CD14-positive monocyte (primary cell): ENCODE data around the gene CACHD1. TPM values are rescaled to one million over a fixed set of nuclear protein-coding genes. Genes with fewer than 3 reads are reported as not detected.

Experiments used
- DNase-seq, 3 donors: peaks; one replicate each; pipeline ENCODE4 v3.0.0-alpha.2; 2011 to 2022
- H2AFZ ChIP-seq: 2 replicates; pipeline ENCODE4 v1.6.0; 2012; ENCODE audit warnings: mild to moderate bottlenecking, low read depth, low read length, inconsistent platforms; ENCODE audit not compliant: insufficient read depth, poor library complexity, severe bottlenecking
- H3K27ac ChIP-seq, 2 donors: 1 replicate in 1 of 2; 2 replicates in 1 of 2; pipeline ENCODE4 v1.5.1; 2012 to 2013; ENCODE audit warnings: low read length in 2 of 2, control low read depth in 1 of 2, inconsistent platforms in 1 of 2, low read depth in 1 of 2, mild to moderate bottlenecking in 1 of 2
- H3K27me3 ChIP-seq, 2 donors: one replicate each; pipeline versions ENCODE4 v1.6.0 to v1.6.1; 2011 to 2013; ENCODE audit warnings: low read length in 2 of 2; ENCODE audit not compliant: control insufficient read depth in 2 of 2, insufficient read depth in 2 of 2
- H3K36me3 ChIP-seq, 2 donors: replicated peaks in 1 of 2; 1 replicate in 1 of 2; 2 replicates in 1 of 2; pipeline versions ENCODE4 v1.5.1 to v1.6.1; 2012 to 2013; ENCODE audit warnings: low read length in 2 of 2, control low read depth in 1 of 2, inconsistent platforms in 1 of 2, mild to moderate bottlenecking in 1 of 2; ENCODE audit not compliant: insufficient read depth in 2 of 2, control insufficient read depth in 1 of 2
- H3K4me1 ChIP-seq, 2 donors: 1 replicate in 1 of 2; 2 replicates in 1 of 2; pipeline versions ENCODE4 v1.5.1 to v1.6.1; 2012 to 2013; ENCODE audit warnings: low read length in 2 of 2, control low read depth in 1 of 2, inconsistent platforms in 1 of 2, mild to moderate bottlenecking in 1 of 2, moderate library complexity in 1 of 2; ENCODE audit not compliant: insufficient read depth in 2 of 2, control insufficient read depth in 1 of 2
- H3K4me2 ChIP-seq: replicated peaks from 2 replicates; pipeline ENCODE3; 2012; ENCODE audit warnings: low read length, moderate library complexity, mild to moderate bottlenecking; ENCODE audit not compliant: poor library complexity, severe bottlenecking; ENCODE audit errors: extremely low read depth
- H3K4me3 ChIP-seq, 3 experiments: fragments of 200-600 bp in 1 of 3; sonication (generic) in 1 of 3; replicated peaks in 1 of 3; 1 replicate in 2 of 3; 2 replicates in 1 of 3; pipeline ENCODE4 v1.5.1; 2011 to 2013; ENCODE audit warnings: low read length in 3 of 3, mild to moderate bottlenecking in 3 of 3, control low read depth in 2 of 3, low read depth in 2 of 3, inconsistent platforms in 1 of 3, moderate library complexity in 1 of 3
- H3K79me2 ChIP-seq: 2 replicates; pipeline ENCODE4 v1.6.0; 2012; ENCODE audit warnings: mild to moderate bottlenecking, control low read depth, inconsistent platforms, low read length, moderate library complexity; ENCODE audit not compliant: insufficient read depth
- H3K9ac ChIP-seq: 2 replicates; pipeline ENCODE4 v1.6.0; 2017; ENCODE audit warnings: low read length, mild to moderate bottlenecking; ENCODE audit not compliant: insufficient read depth, poor library complexity, severe bottlenecking
- H3K9me3 ChIP-seq, 2 donors: replicated peaks in 1 of 2; 1 replicate in 1 of 2; 2 replicates in 1 of 2; pipeline versions ENCODE4 v1.5.1 to v1.6.1; 2012 to 2013; ENCODE audit warnings: low read length in 2 of 2, control low read depth in 1 of 2; ENCODE audit not compliant: control insufficient read depth in 1 of 2, insufficient read depth in 1 of 2
- H4K20me1 ChIP-seq: 2 replicates; pipeline ENCODE4 v1.6.0; 2012; ENCODE audit warnings: mild to moderate bottlenecking, low read length, control low read depth, moderate library complexity; ENCODE audit not compliant: insufficient read depth
- H3K27ac Mint-ChIP-seq, 7 donors: one replicate each; pipeline ENCODE4 v1.8.0; 2020; ENCODE audit warnings: mild to moderate bottlenecking in 7 of 7, mixed read lengths in 7 of 7, moderate library complexity in 6 of 7, inconsistent platforms in 2 of 7
- H3K27me3 Mint-ChIP-seq, 3 donors: one replicate each; pipeline ENCODE4 v1.8.0; 2021 to 2022; ENCODE audit warnings: low read depth in 3 of 3, mild to moderate bottlenecking in 3 of 3, mixed read lengths in 3 of 3, moderate library complexity in 3 of 3, inconsistent platforms in 1 of 3
- H3K36me3 Mint-ChIP-seq, 2 donors: one replicate each; pipeline ENCODE4 v1.8.0; 2020; ENCODE audit warnings: mixed read lengths in 2 of 2, inconsistent platforms in 1 of 2, mild to moderate bottlenecking in 1 of 2
- H3K4me1 Mint-ChIP-seq: one replicate; pipeline ENCODE4 v1.8.0; 2020; ENCODE audit warnings: mild to moderate bottlenecking, mixed read lengths
- H3K4me3 Mint-ChIP-seq, 2 donors: one replicate each; pipeline ENCODE4 v1.8.0; 2020; ENCODE audit warnings: mild to moderate bottlenecking in 2 of 2, mixed read lengths in 2 of 2, moderate library complexity in 1 of 2
- H3K9me3 Mint-ChIP-seq, 7 donors: one replicate each; pipeline ENCODE4 v1.8.0; 2020 to 2022; ENCODE audit warnings: mixed read lengths in 7 of 7, mild to moderate bottlenecking in 6 of 7, moderate library complexity in 6 of 7, inconsistent platforms in 2 of 7
- CTCF ChIP-seq: fragments of 200-600 bp; IDR thresholded peaks from one replicate; pipeline ENCODE4 v1.8.0; 2022; ENCODE audit warnings: antibody characterized with exemption, mild to moderate bottlenecking
- WGBS: methylation state at CpG from one replicate; pipeline ENCODE4 v1.1.5; 2013; ENCODE audit warnings: missing lambda C conversion rate; ENCODE audit not compliant: insufficient coverage; 5-methylcytosine and 5-hydroxymethylcytosine counted together
- intact Hi-C, 2 donors: fragments of 100-400 bp; cut with micrococcal nuclease; formaldehyde crosslinking; loops; one replicate each; pipeline versions ENCODE4 v1.15.0 to v1.15.1; 2023
- polyA plus RNA-seq, 3 donors: library from polyadenylated mRNA; depleted of rRNA in 1 of 3; unstranded in 2 of 3; stranded (reverse) in 1 of 3; fragments of 300-500 nt in 2 of 3; fragments of >200 nt in 1 of 3; fragmentation: Illumina TruSeq in 2 of 3; gene quantifications; 1 replicate in 2 of 3; 2 replicates in 1 of 3; pipeline ENCODE4 v1.2.3, GENCODE V29; 2012 to 2021

CACHD1 gene
- polyA plus RNA-seq, 3 donors = 0.12 TPM; not detected in 2

GRCh38 chr1:64474665-64475439, 4.9 kb downstream of the CACHD1 start:
- H3K9me3 ChIP-seq = no peaks in the 10 kb centered on the region
- H3K27me3 ChIP-seq = peaks cover 19 to 25% of the 10 kb centered on the region in 2 donors
- no peaks in the 10 kb centered on the region for H4K20me1 ChIP-seq
- H3K4me2 ChIP-seq = no peak overlapping the region
- peaks cover 12 to 19% of the 10 kb centered on the region in 2 donors for H3K4me1 ChIP-seq
- Mint-ChIP-seq H3K4me1 (peaks cover 19% of the 10 kb centered on the region), H3K27me3 (peaks cover 24 to 35% (median 32%) of the 10 kb centered on the region in 3 donors), H3K36me3 (peaks cover 7% of the 10 kb centered on the region in 2 donors), H3K4me3 (no peak overlapping the region), H3K27ac (no peak overlapping the region), H3K9me3 (peaks cover 0 to 10% (median 4%) of the 10 kb centered on the region in 7 donors)
- no peak overlapping the region for H3K4me3 ChIP-seq
- no peak for DNase-seq
- no peak for TF ChIP-seq CTCF
- H2AFZ ChIP-seq = no peak overlapping the region
- H3K36me3 ChIP-seq = no peaks in the 10 kb centered on the region
- H3K9ac ChIP-seq = no peak overlapping the region
- intact Hi-C loops = no loop called here
- WGBS = no CpG with 5 or more reads among the region's 2 CpGs
- H3K27ac ChIP-seq = no peak overlapping the region
- H3K79me2 ChIP-seq = no peaks in the 10 kb centered on the region

- Histone ChIP-seq H3K79me2 (no peaks in the 10 kb centered on the region), H3K4me2 (no peak overlapping the region), H3K27me3 (peaks cover 13 to 16% of the 10 kb centered on the region in 2 donors), H3K27ac (no peak overlapping the region), H3K4me1 (peaks cover 3% of the 10 kb centered on the region in 2 donors), H3K36me3 (no peaks in the 10 kb centered on the region), H3K9ac (no peak overlapping the region), H2AFZ (no peak overlapping the region), H4K20me1 (no peaks in the 10 kb centered on the region), H3K9me3 (no peaks in the 10 kb centered on the region), H3K4me3 (no peak overlapping the region)
- WGBS = 100% methylated on average over 1 of the region's 4 CpGs
- intact Hi-C loops = no loop called here
- Mint-ChIP-seq H3K9me3 (peaks cover 0 to 5% (median 0%) of the 10 kb centered on the region in 7 donors), H3K4me1 (peaks cover 12% of the 10 kb centered on the region), H3K27ac (no peak overlapping the region), H3K36me3 (peaks cover 3 to 4% of the 10 kb centered on the region in 2 donors), H3K27me3 (peaks cover 17 to 24% (median 17%) of the 10 kb centered on the region in 3 donors), H3K4me3 (no peak overlapping the region)
- no peak for DNase-seq
- TF ChIP-seq CTCF = no peak
These were observed 6.5 kb downstream of the CACHD1 start for GRCh38 chr1:64476251-64476952.
